HG02973 (cell line): ENCODE data around the gene GPRC5B.

Experiments
- ATAC-seq: cut with Tn5 transposase; IDR thresholded peaks from one replicate; pipeline ENCODE4 v1.9.1; 2021; ENCODE audit warnings: moderate library complexity; ENCODE audit not compliant: unreplicated experiment

GPRC5B gene

DNA sequence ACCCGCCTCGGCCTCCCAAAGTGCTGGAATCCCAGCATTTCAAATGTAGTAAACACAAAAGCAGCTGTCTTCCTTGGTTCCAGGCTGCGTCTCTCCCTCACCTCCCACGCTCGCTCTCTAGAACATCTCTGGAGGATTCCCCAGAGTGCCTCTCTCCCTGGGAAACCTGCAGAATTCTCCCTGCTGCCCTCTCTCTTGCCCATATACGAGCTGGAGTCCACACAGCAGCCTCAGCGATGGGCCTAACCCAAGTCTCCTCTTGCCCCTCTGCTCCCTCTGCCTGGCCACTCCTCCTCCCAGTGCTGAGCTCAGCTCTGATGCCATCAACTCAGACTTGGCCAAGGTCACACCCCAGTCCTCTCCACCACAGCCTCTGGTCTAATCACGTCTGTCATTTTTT is 10.6 kb downstream of the GPRC5B start:
- no peak for ATAC-seq

DNA sequence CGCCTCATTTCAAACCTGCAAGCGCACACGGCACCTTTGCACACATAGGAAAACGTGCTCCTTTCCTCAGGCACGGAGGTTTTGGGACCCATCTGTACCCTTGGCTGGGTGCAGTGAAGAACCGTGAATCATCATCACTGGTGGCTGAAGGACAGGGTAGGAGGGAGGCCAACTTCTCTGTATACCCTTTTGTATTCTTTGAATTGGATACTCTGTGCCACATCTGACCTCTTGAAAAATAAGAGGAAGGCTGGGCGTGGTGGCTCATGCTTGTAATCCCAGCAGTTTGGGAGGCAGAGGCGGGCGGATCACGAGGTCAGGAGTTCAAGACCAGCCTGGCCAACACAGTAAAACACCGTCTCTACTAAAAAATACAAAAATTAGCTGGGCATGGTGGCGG is 11.7 kb downstream of the GPRC5B start:
- ATAC-seq: no peak

DNA sequence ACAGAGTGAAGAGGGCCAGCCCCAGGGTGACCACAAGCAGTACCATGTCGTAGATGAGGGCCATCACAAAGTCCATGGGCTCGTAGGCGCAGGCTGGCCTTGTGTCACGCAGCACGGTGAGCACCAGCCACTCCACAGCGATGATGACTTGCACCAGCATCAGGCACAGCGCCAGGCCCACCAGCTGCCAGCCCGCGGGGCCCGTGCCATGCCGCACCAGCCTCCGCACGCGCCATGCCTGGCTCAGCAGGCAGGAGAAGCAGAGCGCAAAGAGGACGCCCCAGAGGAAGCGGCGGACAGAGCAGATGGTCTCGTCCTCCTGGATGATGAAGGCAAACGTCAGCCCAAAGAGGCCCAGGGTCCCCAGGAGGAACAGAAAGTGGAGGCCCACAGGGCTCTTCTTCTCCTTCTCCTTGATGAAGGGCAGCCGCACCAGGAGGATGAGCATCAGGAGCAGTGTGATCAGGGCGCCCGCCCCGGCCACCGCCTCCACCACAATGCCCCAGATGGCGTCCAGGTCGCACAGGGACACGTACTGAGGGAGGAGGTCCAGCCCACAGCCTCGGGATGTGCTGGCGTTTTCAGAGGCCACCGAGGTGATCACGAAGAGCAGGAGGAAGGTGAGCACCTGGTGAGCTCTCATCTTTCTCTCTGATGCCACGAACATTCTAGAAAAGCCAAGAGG is 12.3 kb downstream of the GPRC5B start:
- ATAC-seq: no peak

DNA sequence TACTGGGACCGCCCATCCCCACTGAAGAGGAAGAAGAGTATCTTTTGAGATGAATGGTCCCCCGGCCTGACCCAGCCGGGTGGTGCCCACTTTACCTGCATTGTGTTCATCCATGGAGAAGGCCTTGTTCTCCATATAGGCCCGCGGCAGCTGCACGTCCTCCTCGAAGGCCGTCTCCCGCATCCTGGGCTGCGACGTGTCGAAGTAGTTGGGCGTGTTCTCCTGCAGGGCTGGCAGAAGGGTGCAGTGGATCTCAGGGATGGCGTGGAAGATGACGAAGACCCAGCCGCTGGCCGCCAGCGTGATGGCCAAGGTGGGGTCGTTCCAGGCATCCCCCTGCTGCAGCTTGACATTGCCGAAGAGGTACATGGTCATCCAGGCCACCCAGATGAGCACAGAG is 12.9 kb downstream of the GPRC5B start:
- ATAC-seq: no peak

DNA sequence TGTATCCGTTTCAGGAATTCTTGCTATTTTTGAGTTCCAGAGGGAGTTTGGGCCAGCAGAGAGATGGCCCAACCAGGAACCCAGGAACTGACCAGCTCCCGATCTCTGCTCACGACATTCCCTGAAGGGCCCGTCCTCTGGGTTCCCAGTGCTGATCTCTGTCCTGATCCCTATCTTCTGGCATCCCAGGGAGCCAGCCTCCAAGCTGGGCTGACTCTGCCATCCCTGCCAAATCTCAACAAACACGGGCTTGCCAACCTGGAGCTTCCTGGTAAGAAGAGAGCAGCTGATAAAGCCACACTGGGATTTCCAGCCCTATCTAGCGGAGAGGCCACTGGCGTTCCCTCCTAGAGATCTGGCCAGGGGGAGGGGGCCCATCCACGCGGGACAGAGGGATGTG is 16.2 kb downstream of the GPRC5B start:
- no peak for ATAC-seq

DNA sequence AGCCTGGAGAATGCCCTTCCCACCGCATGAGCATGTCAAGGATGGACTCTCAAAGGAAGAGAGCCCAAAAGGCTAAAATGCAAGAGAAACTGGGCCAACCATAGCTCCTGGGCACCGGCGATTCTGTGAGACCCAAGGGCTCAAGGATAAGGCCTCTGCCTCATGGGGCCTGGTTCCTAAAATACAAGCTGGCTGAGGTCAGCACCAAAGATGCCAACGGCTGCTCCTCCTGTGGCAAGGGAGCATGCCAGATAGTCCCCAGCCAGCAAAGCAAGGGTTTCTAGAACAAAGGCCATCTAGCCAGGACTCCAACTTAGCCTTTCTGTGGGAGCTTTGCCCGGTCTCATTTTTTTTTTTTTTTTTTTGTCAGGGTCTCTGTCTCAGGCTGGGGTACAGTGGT is 20.1 kb downstream of the GPRC5B start:
- ATAC-seq: no peak

DNA sequence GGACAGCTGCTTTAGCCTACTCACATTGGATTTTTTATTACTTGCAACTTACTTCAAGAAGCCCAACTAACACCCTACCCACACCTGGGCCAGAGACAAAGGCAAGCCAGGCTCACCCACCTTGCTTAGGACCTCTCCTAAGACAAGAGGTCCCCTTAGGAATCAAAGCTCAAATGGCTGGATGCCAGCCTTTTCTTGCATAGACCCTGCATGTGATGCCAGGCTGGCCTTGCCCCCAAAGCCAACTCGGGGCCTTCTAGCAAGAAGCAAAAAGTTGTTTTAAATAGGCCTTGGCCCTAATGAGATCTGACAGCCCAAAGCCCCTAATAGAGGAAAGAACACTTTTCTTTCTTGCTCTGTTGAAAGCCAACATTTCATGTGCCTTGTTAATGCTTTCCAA is 20.7 kb downstream of the GPRC5B start:
- no peak for ATAC-seq

DNA sequence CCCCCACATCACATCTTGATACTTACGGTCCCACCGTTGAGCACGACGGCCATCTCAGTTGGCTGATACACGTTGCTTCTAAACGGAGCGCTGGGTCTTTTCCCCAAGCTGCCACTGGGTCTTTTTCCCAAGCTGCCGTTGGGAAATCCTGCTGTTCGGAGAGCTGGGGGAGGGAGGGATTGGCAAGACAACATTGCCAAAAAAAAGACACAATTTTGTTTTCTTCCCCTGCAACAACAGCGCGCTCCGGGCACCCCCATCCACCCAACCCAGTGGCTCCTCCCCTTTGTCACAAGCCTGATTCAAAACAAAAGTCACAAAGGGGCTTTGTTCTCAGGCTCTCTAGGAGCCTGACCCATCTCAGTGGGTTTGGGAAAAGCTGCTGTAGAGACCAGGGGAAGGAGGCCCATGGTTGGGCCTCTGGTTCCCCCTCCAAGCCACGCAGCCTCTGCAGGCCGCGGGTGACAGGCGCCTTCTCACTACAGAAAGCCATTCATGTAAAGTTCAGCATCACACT is 22.8 kb downstream of the GPRC5B start:
- no peak for ATAC-seq

DNA sequence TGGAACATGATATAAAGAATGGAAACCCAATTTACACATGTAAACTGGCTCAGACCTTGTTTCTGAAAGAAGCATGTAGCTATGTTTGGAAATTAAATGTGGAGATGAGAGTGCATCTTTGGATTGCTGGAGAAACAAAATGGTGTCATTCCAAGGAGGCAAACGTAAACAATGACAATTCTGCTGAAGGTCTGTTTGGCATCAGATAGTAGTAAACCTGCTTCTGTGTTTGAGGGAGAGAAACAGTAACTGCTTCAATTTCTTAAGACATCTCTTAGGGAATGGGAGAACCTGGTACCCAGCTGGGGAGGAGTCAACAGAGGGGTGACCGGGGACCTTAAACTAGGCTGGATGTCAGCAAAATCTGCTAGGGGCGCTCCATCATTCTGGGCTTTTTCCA is 23.5 kb downstream of the GPRC5B start:
- no peak for ATAC-seq

DNA sequence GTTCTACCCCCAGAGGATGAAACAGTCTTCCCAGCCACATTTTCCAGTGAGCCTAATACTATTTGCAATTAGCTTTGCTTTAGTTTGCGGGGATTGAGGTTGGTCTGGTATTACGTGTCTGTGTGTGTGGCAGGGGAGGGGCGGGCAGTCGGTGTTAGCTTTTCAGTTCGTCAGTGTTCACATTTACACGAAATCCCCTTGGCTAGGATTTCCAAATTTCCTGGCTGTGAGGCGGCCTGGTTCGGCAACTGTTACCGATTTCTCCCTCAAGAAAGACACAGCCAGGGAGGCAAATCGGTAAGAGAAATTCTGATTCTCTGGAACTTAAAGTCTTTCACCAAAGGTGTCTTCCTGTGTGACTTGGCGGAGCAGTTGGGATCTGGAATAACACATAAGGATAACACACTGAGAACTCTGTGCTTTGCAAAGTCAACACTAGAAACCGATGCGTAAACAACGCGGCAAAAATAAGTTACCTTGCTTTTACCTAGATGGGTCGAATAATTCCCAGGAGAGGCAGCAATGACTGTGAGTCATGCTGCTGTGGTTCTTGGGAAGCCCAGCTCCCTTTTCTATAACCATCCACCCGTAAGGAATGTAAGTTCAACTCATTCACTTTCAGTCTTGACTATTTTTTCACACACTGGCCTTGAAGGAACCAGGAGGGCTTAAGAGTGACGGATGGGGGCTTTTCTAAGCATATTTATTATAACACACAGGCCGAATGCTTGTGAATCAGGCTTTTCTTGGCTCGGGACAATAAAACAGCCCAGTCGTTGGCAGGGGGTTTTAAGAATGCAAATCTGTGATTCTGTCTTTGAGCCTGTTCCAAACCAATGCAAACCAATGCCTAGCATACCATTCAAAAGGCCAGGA is 24.2 kb downstream of the GPRC5B start:
- ATAC-seq: no peak

DNA sequence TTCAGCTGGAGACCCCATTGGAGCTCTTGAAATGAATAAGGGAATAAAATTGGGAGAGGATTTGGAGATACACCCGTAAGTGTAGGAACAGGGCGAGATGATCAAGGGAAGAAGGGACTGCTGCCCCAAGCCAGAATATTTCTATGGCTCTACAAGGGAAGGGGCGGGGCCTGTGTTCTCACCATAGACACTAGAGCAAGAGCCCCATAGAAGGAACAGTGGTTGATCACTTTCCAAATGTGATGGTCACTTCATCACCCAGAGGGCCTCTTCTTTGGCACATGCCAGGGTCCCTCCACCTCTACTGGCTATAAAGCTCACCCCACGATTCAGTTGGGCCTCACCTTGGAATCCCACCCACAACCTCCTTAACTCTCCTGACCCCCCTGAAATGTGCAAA is 25.0 kb downstream of the GPRC5B start:
- ATAC-seq: no peak

DNA sequence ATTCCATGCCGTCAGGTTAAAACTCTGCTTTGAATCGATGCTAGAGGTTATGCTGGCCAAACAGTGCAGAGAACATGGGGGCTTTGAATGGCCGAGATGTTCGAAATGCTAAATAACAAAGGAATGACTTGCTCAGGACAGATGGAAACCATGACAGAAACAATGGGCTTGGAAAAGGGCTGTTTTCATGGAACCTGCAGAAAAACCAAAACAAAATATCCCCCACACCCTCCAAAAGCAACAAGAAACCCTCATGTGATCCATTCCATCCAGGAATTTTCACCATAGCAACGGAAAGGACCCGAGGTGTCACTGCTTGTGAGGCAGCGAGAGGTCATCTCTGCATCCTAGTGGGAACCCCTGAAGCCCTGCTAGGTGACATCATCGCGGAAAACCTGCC is 25.5 kb downstream of the GPRC5B start:
- ATAC-seq: no peak

DNA sequence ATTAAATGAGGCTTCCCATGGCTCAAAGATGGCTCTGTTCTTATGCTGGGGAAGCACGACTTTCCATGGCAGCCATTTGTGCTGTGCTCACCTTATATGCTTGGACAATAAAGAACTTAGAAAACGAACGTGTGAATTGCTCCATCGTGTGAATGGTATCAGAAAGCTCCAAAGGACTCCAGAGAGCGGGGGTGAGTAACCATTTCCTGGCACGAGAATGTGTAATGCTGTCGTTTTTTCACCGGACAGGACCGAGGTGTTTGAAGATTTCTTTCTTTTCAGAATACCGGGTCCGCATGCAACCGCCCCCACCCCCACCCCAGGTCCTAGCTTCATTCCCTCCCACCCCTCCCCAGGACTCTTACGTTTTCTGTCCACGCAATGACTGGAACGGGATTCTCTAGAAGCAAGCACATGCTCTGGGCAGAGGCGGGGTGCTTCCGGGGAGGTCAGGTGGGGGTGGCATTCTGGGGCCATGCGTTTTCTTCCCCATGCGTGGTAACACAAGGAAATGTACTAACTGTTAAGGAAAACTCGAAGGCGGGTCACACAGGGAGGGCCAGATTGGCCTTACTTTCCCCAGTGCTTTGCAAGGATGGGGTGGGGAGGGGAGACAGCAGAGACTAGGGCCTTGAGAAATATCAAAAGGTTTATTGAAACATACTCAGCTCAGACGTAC is 26.2 kb downstream of the GPRC5B start:
- no peak for ATAC-seq

DNA sequence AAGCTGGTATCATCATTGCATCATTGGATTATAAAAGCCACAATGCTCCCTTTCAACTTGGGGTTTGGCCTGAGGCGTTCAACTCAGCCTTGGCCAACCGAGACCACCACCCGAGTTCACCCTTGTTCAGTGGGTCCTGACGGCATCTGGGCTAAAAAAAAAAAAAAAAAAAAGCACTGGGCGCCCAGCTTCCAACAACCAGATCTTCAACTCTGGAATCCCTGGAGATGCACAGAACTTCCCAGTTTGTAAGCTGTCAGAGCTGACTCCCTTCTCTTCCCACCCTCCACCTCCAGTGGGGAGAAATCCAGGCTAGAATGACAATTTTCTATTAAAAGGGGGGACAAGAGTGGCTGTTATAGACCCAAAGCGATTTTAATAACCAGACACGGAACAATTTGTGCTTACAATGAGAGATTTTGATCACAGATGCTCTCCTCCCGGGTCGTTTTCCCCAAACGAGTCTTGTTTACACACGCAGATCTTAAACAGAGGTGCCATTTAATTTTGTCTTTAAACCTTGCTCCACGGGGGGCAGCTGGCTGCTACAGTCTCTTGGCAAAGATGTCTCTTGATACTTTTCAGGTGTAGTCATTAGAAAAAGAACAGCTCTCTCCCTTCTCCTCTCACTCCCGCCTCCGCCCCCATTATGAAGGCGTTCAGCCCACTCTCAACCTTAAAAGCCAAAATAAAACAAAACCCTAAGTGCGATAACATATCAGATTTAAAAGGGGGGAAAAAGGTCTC is 26.9 kb downstream of the GPRC5B start:
- no peak for ATAC-seq

DNA sequence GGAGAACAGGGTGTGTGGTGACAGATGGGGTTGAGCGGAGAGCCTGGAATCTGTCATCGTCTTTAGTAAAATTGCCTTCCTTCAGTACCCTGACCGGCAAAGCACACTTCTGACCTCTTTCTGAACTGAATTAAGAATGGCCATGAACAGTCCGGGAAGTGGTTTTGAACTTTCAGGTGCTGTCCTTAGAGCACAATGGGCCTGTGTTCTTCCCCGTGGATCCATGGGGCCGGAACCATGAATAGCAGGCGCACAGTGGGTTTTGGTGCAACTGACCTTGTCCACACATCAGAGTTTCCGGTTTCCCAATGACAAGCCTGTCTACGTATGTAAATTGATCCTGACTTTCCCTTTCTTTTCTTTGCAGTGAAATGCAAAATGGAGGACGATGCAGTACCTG is 28.5 kb downstream of the GPRC5B start:
- ATAC-seq: no peak

DNA sequence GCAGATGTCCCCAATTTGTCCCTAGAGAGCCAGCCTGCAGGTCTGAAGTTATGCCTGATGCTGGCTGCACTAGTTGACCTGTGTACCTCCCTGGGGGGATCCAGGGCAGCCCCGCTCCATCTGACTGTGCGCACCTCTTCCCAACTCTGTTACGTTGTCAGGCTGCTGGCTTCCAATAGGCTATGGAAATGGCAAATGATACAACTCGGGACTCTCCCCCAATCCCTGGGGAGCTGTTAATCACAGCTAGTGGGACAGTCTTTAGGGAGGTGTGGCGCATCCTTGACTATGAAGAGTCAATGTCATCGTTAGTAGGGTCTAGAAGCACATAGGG is 30.1 kb downstream of the GPRC5B start:
- no peak for ATAC-seq

DNA sequence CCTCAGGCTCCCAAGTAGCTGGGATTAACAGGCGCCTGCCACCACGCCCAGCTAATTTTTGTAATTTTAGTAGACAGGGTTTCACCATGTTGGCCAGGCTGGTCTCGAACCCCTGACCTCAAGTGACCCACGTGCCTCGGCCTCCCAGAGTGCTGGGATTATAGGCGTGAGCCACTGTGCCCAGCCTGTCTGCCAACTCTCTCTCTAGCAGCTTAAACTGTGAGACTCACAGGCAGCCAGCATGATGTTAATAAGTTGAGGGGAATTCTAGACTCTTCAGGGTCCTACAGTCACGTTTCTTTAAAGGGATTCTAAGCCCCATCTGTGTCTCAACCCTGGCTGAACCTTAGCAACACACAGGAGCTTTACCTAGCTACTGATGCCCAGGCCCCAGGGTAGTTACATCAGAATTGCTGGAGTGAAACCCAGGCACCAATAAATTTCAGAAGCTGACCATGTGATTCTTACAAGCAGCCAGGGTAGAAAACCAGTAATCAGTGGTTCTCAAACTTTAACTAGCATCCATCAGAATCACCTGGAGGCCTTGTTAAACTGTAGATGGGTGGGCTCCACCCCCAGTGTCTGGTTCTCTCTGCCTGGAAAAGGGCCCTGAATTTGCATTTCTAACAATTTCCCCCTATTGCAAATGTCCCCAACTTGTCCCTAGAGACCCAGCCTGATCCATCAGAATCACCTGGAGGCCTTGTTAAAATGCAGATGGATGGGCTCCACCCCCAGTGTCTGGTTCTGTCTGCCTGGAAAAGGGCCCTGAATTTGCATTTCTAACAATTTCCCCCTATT is 30.7 kb downstream of the GPRC5B start:
- no peak for ATAC-seq

DNA sequence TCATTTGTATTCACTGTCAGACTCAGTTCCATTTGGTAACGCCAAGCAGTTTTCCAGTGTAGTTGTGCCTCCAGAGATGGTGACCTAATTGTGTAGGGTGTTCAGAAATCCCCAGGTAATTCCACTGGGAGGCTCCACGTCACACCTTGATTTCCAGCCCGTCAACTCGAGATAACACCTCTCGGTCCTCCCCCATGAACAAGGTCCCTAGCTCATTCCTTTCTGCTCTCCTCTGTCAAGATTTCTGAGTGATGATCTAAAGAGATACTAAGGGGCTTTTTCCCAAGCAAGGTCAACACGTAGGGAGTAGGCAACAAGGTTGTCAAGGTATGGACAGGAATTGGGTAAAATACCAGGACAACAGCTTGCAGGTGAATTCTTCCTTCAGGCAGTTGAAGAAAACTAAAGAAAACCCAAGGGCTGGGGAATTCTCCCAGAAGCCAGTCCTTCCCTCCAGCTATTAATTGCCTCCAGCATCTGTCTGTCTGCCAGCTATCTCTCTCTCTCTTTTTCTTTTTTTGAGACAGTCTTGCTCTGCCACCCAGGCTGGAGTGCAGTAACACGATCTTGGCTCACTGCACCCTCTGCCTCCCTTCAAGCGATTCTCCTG is 31.4 kb downstream of the GPRC5B start:
- no peak for ATAC-seq

DNA sequence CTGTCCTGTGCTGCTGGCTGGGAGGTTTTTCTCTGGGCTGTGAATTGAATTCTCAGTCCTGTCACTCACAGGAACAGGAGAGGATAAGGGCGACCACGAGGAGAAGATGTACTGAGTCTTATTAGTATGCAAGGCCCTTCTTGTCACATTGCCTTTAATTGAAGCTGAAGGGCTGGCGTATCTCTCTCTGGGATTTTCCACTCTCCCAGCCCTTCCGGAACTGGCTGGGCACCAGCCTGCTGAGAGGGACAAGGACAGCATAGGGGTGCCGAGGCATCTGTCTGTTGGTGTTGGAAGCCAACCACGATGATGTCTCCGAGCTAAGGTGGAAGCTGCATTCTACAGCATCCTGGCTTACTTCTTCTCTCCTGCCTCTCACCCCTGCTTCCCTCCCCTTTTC is 33.2 kb downstream of the GPRC5B start:
- no peak for ATAC-seq
